ENCODE data around the gene SAP30L. TPM values are rescaled to one million over a fixed set of nuclear protein-coding genes. Genes with fewer than 3 reads are reported as not detected.

Gene SAP30L
- total RNA-seq, 1 experiment from 2014 or later = 45.9 TPM

Other genes starting within 250 kb of the SAP30L start
- gene HAND1, start 32.2 kb downstream of the SAP30L start, total RNA-seq (2022) = not detected in 2 replicates